HG02938 (cell line): ENCODE results near the gene HCN2.

Experiments used
- ATAC-seq: cut with Tn5 transposase; IDR thresholded peaks from one replicate; pipeline ENCODE4 v1.9.1; 2021; ENCODE audit warnings: mild to moderate bottlenecking, moderate library complexity; ENCODE audit not compliant: unreplicated experiment

The HCN2 gene

DNA sequence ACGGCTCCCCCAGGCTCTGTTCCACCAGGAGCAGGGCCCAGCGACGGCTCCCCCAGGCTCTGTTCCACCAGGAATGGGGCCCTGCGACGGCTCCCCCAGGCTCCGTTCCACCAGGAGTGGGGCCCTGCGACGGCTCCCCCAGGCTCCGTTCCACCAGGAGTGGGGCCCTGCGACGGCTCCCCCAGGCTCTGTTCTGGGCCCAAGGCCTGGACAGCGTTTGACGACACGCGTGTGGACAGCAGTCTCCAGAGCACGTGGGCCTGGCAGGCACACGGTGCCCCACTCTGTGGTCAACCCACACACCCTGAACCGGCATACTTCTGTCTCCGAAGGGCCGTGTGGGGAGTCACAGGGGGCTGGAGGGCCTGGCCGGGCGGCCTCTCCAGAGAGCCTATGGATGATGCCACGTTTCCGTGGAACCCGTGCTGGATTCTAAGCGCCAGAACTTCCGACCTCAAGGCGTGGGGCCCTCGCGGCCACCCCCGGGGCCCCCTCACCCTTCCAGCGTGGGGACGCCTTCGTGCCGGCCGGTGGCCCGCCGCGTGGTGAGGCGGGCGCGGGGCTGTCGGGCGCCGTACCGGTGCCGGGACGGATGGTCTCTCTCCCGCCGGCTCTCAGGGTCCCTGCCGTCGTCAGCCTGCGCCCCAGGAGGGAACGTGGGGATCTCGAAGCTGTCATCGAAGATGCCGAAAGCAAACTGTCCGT is 61.6 kb downstream of the HCN2 start:
- ATAC-seq = no peak

DNA sequence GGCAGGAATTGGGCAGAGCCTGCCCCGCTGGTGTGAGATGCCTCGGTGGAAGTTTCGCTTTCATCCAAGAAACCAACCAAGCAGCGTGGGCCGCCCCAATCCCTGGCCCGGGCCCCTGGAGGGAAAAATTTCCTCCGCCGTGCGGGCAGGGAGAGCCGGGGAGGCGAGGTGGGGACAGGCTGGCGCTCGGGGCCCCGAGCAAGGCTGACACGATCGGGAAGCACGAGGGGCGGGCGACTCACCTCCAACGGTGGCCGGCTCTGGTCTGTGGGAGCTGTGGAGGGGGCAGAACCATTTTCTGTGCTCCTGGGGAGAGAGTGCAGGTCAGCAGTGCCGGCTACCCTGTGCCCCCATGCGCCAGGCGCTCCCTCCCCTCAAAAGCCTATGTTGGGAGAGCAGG is 62.3 kb downstream of the HCN2 start:
- no peak for ATAC-seq

DNA sequence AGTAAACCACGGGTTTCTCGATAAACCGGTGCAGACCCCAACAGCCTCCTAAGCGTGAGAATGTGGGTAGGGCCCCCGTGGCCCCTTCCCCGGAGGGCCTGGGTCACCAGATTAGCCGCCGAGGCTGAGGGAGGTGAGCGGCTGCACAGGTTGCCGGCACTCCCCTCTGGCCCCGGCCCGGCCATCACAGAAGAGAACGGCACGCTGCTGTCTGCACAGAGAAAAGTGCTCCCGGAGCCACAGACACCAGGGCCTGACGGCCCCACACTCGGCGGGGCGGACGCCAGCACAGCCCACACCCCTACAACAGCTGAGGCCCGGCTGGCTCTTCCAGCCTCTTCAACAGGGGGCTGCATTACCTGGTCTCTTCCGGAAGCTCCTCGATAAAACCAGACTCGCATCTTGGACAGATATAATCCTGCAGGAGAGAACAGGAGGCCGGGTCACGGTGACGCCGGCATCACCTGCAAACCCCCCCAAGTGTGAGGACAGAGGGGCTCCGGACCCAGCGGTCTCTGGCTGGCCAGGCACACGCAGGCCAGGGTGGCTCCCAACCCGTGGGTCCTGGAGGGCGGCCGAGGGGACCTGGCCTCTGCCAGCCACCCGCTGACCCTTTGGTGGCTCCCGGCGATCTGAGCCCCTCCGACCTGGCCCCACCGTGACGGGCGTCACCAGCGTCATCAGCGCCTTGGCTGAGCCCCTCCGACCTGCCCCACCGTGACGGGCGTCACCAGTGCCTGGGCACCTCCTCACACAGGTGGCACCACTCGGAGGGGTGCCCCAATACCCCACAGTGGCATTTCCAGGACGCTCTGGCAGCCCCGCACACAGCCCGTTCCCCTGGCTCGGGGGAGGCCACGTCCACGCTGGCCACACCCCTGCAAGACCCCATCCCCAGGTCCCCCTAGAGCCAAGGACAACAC is 63.0 kb downstream of the HCN2 start:
- no peak for ATAC-seq

DNA sequence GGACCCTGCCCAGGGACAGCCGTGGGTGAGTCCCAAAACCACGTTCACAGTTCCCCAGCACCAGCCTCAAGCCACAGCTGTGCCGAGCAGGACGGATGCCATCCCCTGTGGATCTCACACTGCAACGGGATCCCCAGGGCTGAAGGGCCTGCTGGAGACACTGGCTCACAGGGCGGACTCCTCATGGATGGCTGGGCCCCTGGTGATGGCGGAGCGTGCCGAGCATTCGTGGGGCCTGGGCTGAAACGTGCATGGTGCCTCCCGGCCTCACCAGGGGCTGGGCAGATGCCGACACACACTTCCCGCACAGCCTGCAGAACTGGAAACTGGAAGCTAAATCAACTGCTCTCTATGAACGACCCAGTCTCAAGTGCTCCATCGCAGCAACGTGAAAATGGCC is 63.7 kb downstream of the HCN2 start:
- ATAC-seq = no peak

DNA sequence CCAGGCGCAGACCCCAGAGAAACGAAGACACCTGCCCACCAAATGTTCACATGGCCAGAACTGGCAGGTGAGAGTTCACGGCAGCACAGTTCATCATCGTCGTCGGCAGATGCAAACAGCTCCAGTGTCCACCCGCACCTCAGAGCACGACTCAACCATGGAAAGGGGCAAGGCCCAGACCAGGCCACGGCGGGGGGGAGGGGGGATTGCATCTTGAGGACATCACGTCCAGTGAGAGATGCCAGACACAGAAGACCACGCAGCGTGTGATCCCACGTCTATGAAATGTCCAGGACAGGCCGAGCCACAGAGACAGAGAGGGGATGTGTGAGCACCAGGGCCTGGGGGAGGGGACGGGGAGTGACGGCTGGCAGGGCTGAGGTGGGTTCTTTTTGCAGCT is 66.0 kb downstream of the HCN2 start:
- no peak for ATAC-seq

DNA sequence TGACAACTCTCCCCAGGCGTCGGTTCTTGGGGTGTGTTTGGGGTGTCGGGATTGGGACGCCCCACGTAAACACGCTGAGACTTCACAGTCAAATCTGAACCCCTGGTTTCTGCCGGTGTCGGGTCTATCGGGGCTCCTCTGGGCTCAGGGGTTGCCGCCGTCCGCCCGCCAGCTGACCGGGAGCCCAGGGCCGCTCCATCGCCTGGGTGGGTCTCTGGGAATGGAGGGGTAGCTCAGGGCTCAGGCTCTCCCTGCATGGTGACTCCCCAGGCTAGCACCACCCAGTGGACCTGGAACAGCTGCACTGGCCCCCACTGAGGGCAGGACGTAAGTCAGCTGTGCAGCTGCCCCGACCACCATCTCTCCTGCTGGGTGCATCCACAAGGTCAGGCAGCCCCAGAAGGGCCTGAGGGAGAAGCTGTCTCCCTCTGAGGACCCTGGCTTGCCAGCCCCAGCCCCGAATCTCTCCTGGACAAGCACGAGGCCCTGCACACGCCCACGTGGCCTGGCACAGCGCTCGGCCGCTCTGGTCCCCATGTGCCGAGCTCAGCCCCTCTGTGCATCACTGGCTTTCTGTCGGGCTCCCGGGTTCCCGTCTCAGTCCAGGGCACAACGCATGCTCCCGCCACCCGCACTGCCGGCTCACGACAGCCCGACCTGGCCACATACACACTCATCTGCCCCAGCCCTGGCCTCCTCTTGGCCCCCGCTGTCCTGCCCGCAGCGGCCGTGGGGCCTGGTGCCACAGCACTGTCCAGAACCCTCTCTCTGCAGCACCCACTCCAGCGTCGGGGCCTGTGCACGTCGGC is 67.3 kb downstream of the HCN2 start:
- no peak for ATAC-seq

DNA sequence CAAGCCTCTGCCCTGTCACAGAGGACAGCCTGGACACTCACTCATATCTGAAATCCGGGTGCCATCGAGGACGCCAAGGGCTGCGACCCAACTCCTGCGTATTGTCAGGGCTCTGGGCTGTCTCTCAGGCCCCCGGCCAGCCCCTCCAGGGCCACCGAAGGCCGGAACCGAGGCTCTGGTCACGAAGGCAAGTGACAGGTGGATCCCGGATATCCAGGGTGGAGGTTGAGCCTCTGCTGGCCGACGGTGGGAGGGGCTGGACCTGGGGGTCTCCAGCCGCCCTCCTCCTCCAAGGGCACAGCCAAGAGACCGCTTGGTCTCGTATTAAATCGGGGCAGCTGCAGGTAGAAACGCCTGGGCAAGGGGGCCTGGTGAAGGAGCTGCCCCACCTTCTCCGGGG is 67.9 kb downstream of the HCN2 start:
- ATAC-seq = no peak

DNA sequence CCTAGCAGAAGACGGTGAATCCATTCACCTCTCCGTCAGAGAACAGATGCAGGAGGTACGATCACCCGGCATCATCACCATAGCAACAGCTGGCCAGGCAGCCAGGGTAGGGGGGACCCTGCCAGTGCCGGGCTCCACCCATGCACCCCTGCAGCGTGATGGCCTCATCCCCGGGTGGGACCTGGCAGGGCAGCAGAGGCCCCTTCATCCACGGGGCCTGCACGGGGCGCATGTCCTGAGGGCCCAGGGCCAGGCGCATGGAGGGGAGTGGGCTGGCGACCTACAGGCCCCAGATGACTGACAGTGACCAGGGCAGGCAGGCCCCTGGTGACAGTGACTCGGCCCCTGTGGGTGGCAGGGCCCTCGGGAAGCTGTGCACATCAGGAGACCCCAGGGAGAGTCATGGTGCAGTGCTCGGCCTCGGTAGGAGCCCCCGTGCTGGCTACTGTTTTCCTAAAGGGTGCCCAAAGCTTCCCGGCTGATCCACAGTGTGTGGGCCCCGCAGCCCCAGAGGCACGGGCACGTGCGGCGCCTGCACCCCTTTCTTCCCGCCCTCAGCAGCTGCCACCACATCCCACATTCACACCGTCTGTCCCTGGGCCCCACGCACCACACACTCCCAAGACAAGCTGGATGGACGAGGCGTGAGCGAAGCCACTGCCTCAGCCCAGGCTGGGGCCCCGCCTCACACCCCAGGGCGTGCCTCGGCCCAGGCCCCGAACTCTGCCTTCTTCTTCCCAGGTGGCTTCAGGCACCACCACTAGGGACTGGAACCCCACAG is 68.6 kb downstream of the HCN2 start:
- no peak for ATAC-seq

DNA sequence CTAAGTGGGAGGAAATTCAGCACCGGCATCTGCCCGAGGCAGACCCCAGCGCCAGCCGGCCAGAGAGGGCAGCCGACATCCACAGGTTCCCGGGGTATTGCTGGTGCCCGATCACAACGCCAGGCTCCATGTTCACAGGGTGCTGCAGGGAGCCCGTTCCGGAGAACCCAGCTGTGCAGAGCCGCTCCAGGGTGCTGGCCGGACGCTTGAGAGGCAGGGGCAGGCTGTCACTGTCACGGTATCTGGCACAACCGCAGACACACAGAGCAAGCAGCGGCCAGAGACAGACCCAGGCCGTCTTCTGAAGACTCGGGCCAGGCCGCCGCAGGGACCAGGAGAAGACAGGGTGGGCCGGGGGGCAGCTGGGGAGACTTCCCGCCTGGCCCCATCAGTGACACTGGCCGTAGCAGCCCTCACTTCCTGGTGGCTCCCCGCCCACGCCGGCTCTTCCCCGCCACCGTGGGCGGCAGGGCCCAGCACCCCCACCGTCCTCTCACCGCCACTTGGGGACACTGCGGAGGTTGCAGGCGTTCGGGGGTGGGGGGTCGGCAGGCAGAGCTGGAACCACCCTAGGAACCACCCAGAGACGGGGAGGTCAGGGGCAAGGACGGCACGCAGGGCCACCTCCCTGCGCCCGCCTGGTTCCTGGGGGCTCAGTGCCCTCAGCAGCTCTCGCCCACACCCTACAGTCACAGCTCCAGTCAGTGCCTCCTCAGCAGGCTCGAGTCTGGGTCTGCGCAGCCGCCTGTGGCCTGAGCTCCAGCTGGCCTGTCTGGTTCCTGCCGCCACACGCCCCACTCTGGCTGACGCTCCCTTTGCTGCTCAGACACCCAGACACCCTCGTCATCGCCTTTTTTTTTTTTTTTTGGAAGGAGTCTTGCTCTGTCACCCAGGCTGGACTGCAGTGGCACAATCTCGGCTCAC is 69.5 kb downstream of the HCN2 start:
- no peak for ATAC-seq

DNA sequence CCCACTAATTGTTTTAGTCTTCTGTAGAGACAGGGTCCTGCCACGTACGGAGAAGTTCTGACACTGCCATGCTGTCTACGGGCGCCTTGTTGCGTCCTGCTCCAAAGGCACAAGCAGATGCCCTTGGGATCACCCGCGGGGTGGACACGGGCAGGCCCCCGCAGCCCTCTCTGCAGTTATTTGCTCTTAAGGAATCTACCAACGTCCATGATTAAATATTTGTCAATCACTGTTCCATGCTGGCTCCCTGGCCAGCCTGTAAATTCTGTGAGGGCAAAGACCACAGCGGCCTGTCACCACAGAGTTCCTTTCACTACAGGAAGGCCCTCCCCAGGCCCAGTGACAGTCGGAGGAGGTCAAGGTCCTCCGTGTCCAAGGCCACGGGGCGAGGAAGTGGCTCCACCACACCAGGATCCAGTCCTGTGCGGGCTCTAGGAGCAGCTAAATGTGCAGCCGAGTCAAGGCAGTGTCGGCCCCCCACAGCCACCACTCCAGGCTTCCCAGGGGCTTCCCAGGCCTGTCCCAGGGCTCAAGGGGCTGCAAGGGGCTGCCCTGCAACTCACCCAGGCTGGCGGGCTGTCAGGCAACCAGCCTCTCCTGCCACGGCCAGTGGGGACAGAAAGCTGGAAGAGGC is 71.2 kb downstream of the HCN2 start:
- no peak for ATAC-seq

DNA sequence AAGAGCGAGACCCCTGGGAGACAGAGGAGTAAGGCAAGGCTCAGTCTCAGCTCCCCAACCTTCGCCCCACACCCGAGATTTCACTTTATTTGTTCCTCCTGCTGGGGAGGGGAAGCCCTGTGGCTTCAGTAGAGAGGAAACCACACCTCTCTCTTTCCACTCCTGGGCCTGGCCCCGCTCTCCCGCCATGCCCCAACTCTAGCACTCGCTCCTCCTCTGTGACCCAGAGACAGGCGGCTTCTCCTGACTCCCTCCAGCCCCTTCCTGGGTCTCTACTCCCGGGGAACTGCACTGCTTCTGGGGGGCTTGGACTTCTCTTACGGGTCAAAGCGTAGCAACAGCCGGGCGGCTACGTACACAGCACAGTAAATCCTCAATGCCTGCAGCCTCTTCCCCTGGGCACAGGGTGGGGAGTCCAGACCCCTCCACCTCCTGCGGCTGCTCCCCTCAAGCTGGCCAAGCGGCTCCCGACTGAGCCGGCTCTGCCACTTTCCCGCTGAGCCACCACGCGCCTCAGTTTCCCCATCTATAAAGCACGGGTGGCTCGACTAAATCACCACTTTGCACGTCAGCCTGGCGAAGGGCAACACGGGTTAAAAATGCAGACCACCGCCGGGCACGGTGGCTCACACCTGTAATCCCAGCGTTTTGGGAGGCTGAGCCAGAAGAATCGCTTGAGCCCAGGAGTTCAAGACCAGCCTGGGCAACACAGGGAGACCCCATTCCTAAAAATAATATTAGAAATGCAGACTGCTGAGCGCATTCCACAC is 71.9 kb downstream of the HCN2 start:
- ATAC-seq = no peak

DNA sequence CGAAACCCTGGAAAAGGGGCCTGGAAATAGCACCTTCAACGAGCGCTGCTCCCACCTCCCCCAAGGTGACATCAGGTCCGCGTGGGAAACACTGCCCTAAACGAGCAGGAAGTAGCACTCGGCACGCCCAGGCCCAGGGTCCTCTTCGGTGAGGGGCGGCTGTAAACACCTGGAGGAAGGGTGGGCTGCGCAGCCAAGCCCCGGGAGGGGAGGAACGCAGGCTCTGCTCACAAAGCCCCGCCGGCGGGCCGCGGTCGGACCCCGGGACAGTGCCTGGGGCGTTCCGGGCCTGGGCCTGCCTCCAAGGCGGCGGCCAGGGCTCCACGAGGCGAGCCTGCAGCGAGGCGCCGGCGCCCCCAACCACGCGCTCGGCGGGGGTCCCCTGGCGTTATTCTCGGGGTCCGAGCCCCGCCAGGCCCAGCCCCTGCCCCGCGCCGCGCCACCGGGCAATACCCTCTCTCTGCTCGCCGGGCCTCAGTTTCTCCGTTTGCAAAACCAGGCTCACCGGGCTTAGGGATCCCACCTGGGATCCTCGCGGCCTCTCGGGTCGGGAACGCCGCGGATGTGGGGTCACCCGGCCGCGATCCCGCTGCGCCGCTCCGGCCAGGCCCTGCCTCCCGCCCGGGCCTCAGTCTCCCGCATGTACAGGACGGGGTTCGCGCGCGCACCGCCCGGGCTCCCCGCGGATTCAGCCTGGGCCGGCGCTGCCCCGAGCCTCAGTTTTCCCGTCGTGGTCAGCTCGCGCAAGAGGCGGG is 72.7 kb downstream of the HCN2 start:
- ATAC-seq = peak; percentile 21

DNA sequence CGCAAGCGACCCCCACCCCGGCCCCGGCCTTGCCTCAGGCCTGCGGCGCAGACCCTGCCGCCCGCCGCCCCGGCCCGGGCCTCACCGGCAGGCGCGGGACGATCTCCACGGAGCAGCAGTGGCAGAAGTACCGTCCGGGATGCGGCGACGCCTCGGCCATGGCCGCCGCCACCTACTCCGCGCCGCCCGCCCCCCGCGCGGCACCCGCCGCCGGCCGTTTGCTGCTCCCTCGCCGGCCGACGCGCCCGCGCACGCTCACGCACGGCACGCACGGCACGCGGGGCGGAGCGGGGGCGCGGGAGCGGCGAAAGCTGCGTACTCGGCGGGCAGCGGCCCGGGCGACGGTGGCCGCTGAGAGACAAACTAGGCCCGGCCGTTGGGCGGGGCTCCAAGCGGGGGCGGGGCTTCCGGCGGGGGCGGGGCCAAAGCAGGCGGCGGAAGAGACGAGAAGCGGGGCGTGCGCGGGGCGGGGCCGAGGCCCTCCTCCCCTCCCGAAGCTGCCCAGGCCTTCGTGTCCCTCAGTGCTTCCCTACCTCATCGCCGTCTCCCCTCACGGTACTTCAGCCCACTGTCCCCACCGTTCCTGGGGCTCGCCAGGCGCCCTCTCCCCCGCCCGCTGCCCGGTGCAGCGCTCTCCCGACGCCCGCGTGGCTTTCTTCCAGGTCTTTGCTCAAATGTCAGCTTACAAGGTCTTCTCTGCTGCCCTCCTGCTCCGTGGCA is 73.4 kb downstream of the HCN2 start, which contains the start of gene RNF126:
TSS of gene RNF126 (minus strand) at position 253 of the 720 bp plus-strand sequence. CDS start at position 160, 93 bp downstream.
- peak; percentile 48 for ATAC-seq

DNA sequence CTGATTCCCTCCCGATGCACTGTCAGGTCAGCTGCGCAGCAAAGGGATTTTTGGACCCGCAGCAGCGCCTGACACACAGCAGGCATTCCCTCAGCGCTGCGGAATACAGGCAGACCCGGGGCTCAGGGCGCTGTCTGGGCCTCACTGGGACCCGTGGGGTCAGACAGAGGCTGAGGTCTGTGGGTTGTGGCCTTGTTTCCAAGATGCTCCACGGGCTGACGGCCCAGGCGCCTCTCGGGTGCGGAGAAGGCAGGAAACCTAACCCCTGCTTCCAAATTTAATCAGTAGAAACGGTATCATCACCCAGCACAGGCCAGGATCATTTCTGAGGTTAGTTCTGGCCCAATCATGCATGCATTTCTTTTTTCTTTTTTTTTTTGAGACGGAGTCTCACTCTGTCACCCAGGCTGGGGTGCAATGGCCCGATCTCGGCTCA is 74.0 kb downstream of the HCN2 start:
- no peak for ATAC-seq

DNA sequence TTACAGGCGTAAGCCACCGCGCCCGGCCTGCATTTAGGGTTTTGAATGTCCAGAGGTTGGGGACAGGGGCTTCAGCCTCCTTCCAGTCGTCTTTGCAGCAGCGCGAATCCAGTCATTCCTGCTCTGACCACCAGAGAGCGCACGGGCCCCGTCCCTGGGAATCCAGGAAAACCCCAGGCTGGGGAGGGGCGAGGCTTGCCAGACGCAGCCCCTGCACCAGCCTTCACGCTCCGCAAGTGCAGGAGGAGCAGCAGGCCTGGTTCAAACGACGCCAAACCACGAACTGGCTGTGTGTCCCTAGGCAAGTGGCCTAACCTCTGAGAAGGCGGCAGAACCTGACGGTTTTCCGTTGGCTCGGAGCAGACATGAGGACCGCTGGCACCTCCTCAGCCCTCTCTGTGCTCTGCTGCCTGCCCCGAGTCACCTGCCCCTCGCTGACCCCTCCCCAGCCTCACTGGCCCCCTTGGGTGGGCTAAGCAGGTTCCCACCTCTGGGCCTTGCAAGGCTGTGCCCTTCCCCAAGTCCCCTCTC is 75.3 kb downstream of the HCN2 start:
- no peak for ATAC-seq
